GM12878 (cell line): ENCODE results near the gene SSNA1. TPM values are rescaled to one million over a fixed set of nuclear protein-coding genes. Genes with fewer than 3 reads are reported as not detected.
A peak's percentile ranks its signal among the peaks of the same experiment; 100 is the strongest.

Source experiments
- ATAC-seq: fragments of 200-7000 bp; cut with Tn5 transposase; 3 replicates; pipeline ENCODE4 v1.9.1; 2020; ENCODE audit warnings: mild to moderate bottlenecking, moderate library complexity
- BruUV-seq: library from RNA; stranded (reverse); fragments of 400-500 nt; replicated peaks from 2 replicates; lab custom pipeline; 2021; lab: Mats Ljungman, UMichigan
- CTCF ChIA-PET: fragments of 300-600 bp; sonication (Branson Sonifier 250); formaldehyde crosslinking; extraction: SDS; loops from one replicate; lab custom pipeline; 2021; ENCODE audit warnings: inconsistent platforms; lab: Yijun Ruan, JAX
- POLR2A ChIA-PET: fragments of 350-600 bp; formaldehyde crosslinking; extraction: SDS; loops from one replicate; lab custom pipeline; 2021; ENCODE audit warnings: inconsistent platforms; lab: Charles Lee
- RAD21 ChIA-PET: fragments of 300-600 bp; sonication (Branson Sonifier 250); formaldehyde crosslinking; loops from one replicate; lab custom pipeline; 2023; ENCODE audit warnings: antibody characterized with exemption; ENCODE audit not compliant: unreplicated experiment; lab: Charles Lee
- SMC1A ChIA-PET: fragments of 300-600 bp; sonication (Branson Sonifier 250); formaldehyde crosslinking; loops from one replicate; lab custom pipeline; 2023; ENCODE audit not compliant: unreplicated experiment, uncharacterized antibody; lab: Charles Lee
- DNase-seq: peaks from one replicate; pipeline ENCODE4 v3.0.0-alpha.2; 2011; ENCODE audit warnings: low read depth, low spot score
- FAIRE-seq: peaks from 3 replicates; lab custom pipeline; 2011; peaks lifted over from hg19 to GRCh38; lab: Jason Lieb, UNC
- H2AFZ ChIP-seq: 2 replicates; pipeline ENCODE4 v1.6.0; 2011; ENCODE audit warnings: low read depth, low read length, control low read depth; ENCODE audit not compliant: control insufficient read depth
- H3K27ac ChIP-seq: 2 replicates; pipeline ENCODE4 v1.5.1; 2011; ENCODE audit warnings: control low read depth; ENCODE audit not compliant: control insufficient read depth, insufficient read depth
- H3K27me3 ChIP-seq, 2 experiments: replicated peaks in 1 of 2; 2 replicates each; pipeline versions ENCODE4 v1.6.0 to v1.6.1; 2011; ENCODE audit warnings: low read length in 1 of 2; ENCODE audit not compliant: control insufficient read depth in 2 of 2, insufficient read depth in 2 of 2
- H3K36me3 ChIP-seq, 2 experiments: 2 replicates each; pipeline ENCODE4 v1.5.1; 2011; ENCODE audit warnings: low read length in 1 of 2; ENCODE audit not compliant: control insufficient read depth in 2 of 2, insufficient read depth in 2 of 2
- H3K4me1 ChIP-seq: 2 replicates; pipeline ENCODE4 v1.6.1; 2011; ENCODE audit warnings: mild to moderate bottlenecking, low read length, moderate library complexity, mixed read lengths; ENCODE audit not compliant: control insufficient read depth, insufficient read depth
- H3K4me2 ChIP-seq: 2 replicates; pipeline ENCODE4 v1.6.0; 2011; ENCODE audit warnings: control low read depth; ENCODE audit not compliant: control insufficient read depth, insufficient read depth
- H3K4me3 ChIP-seq: fragments of 200-600 bp; sonication (generic); 2 replicates; pipeline ENCODE4 v1.5.1; 2016
- H3K79me2 ChIP-seq: 2 replicates; pipeline ENCODE4 v1.6.0; 2011; ENCODE audit warnings: low read length; ENCODE audit not compliant: control insufficient read depth, insufficient read depth
- H3K9ac ChIP-seq: 2 replicates; pipeline ENCODE4 v1.8.0; 2011; ENCODE audit warnings: low read length, control low read depth, mixed read lengths; ENCODE audit not compliant: control insufficient read depth, insufficient read depth
- H3K9me3 ChIP-seq: replicated peaks from 3 replicates; pipeline ENCODE4 v1.5.1; 2011; ENCODE audit warnings: mild to moderate bottlenecking, low read length; ENCODE audit not compliant: control insufficient read depth, insufficient read depth
- H4K20me1 ChIP-seq: 2 replicates; pipeline ENCODE4 v1.6.0; 2011; ENCODE audit not compliant: control insufficient read depth, insufficient read depth
- BCL11A ChIP-seq: IDR thresholded peaks from 2 replicates; pipeline ENCODE4 v1.6.1; 2011; ENCODE audit warnings: low read depth, low read length
- KAT2A ChIP-seq: conservative IDR thresholded peaks from 2 replicates; pipeline ENCODE4 v1.6.1; 2011; ENCODE audit warnings: low read depth, low read length; ENCODE audit not compliant: control insufficient read depth
- MAX ChIP-seq: IDR thresholded peaks from 2 replicates; pipeline ENCODE4 v1.6.1; 2012; ENCODE audit warnings: low read depth, low read length, improper control_type of control experiment
- NR2F1 ChIP-seq: fragments of 450-650 bp; conservative IDR thresholded peaks from 2 replicates; pipeline ENCODE4 v1.6.1; 2017; ENCODE audit warnings: mild to moderate bottlenecking
- POLR2A ChIP-seq: IDR thresholded peaks from 2 replicates; pipeline ENCODE4 v1.6.1; 2011; ENCODE audit warnings: low read depth, mild to moderate bottlenecking, low read length
- POLR2AphosphoS2 ChIP-seq: IDR thresholded peaks from 2 replicates; pipeline ENCODE4 v1.6.1; 2011; ENCODE audit warnings: low read depth, mild to moderate bottlenecking, low read length, improper control_type of control experiment, moderate library complexity
- RFX5 ChIP-seq: IDR thresholded peaks from 2 replicates; pipeline ENCODE4 v1.6.1; 2011; ENCODE audit warnings: low read depth, low read length, improper control_type of control experiment
- RUNX3 ChIP-seq: IDR thresholded peaks from 2 replicates; pipeline ENCODE4 v1.6.1; 2012; ENCODE audit warnings: low read length, inconsistent platforms
- SIN3A ChIP-seq: IDR thresholded peaks from 2 replicates; pipeline ENCODE4 v1.6.1; 2012; ENCODE audit warnings: low read depth, low read length, improper control_type of control experiment
- ZNF24 ChIP-seq: fragments of 450-650 bp; IDR thresholded peaks from 2 replicates; pipeline ENCODE4 v1.6.1; 2017; ENCODE audit warnings: antibody characterized with exemption, mild to moderate bottlenecking
- ZNF622 ChIP-seq: fragments of 450-650 bp; IDR thresholded peaks from 2 replicates; pipeline ENCODE4 v1.6.1; 2017; ENCODE audit warnings: mild to moderate bottlenecking, inconsistent platforms
- ZZZ3 ChIP-seq: IDR thresholded peaks from 2 replicates; pipeline ENCODE4 v1.6.1; 2011; ENCODE audit warnings: low read depth; ENCODE audit not compliant: control insufficient read depth, insufficient read length
- WGBS: methylation state at CpG from one replicate; pipeline ENCODE4 v1.1.6; 2016; ENCODE audit warnings: low lambda C conversion rate; ENCODE audit not compliant: insufficient replicate concordance, insufficient coverage; ENCODE audit errors: missing lambda C conversion rate; 5-methylcytosine and 5-hydroxymethylcytosine counted together
- in situ Hi-C: fragments of 300-500 bp; cut with MboI; formaldehyde crosslinking; loops from 9 replicates; pipeline ENCODE4 v1.14.3; 2018; ENCODE audit warnings: mixed read lengths
- intact Hi-C: fragments of 100-400 bp; cut with micrococcal nuclease; formaldehyde crosslinking; loops from one replicate; pipeline ENCODE4 v1.14.2; 2022; ENCODE audit not compliant: unreplicated experiment
- polyA plus RNA-seq, 11 experiments: library from polyadenylated mRNA; depleted of rRNA in 4 of 11; unstranded in 6 of 11; stranded (reverse) in 5 of 11; fragments of >200 nt; fragmentation: Nextera tagmentation in 4 of 11; fragmentation: Illumina TruSeq in 1 of 11; extraction: Ambion mirVana in 4 of 11; extraction: Trizol in 1 of 11; gene quantifications; 1 replicate in 1 of 11; 2 replicates in 10 of 11; pipeline versions ENCODE4 v1.2.1 to v1.2.3, GENCODE V29; 2011 to 2016; ENCODE audit warnings: inconsistent platforms in 2 of 11, missing spikeins in 2 of 11, low read depth in 1 of 11
- total RNA-seq, 4 experiments: library from RNA; depleted of rRNA in 3 of 4; stranded (reverse); fragments of >200 nt in 3 of 4; fragmentation: Illumina TruSeq in 1 of 4; extraction: Trizol in 1 of 4; gene quantifications; 2 replicates each; pipeline versions ENCODE4 v1.2.1 to v1.2.3, GENCODE V29; 2013 to 2021
- TF ChIP-seq, protein P1 (sequence below): IDR thresholded peaks from 2 replicates; pipeline ENCODE4 v1.6.1; 2012; ENCODE audit warnings: low read depth, low read length, improper control_type of control experiment

Gene SSNA1
- total and polyA plus RNA-seq, 10 of the 15 experiments (the other 5 are each of a cell fraction or from before 2014, with no cell fraction given), result 0.63 to 139 (median 78.0) TPM

DNA sequence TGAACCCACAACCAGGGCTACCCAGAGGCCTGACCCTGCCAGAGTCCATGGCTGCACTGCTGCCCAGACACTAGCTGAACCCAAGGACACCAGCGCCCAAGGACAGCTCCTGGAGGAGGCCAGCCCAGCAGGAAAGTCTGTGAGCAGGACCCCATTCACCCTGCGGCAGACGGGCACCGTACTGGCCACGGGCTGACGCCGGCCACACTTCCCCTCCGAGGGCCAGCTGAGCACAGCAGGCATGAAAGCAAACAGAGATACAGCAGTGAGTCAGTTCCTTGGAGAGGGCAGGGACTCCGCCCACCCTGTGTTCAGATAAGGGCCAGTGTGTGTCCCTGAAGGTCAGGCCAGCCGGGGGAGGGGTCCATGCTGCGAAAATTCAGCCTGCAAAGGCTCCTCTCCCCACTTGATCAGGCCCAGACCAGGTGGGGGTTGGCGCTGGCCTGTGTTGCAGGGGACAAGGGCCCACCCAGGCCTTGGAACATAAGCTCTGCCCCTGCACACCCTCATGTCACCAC lies 30.3 kb downstream of the SSNA1 start:
- ChIA-PET POLR2A (interaction anchor here (0.6 to 1.4 kb wide), 4 partner anchors 18 to 191 kb away, joined by 4 to 8 read pairs (median 4); partner anchors contain the start of gene TPRN), SMC1A (no interaction called here), CTCF (no interaction called here), RAD21 (no interaction called here)
- no TSS peak for BruUV-seq
- Histone ChIP-seq H3K36me3 (peaks cover 0 to 2% of the 10 kb centered on the region in 2 experiments; a peak in 2 of 4 replicates), H3K4me3 (no peak overlapping the region), H3K4me2 (no peak overlapping the region), H3K27me3 (no peaks in the 10 kb centered on the region), H3K79me2 (no peaks in the 10 kb centered on the region), H3K4me1 (peaks cover 5% of the 10 kb centered on the region; the same call in 1 of the 2 replicates), H3K9ac (no peak overlapping the region), H3K9me3 (no peaks in the 10 kb centered on the region), H4K20me1 (no peaks in the 10 kb centered on the region), H2AFZ (no peak overlapping the region), H3K27ac (no peak overlapping the region)
- FAIRE-seq, result no peak
- intact Hi-C loops (no loop called here), in situ Hi-C loops (no loop called here)
- WGBS, result 84% methylated on average over 11 of the region's 12 CpGs
- TF ChIP-seq RFX5, result no peak
- TF ChIP-seq SIN3A, result no peak
- TF ChIP-seq MAX, result no peak
- TF ChIP-seq POLR2A, result peak; percentile 39; the same call in 1 of the 2 replicates
- no peak for TF ChIP-seq ZNF622
- TF ChIP-seq, protein P1, sequence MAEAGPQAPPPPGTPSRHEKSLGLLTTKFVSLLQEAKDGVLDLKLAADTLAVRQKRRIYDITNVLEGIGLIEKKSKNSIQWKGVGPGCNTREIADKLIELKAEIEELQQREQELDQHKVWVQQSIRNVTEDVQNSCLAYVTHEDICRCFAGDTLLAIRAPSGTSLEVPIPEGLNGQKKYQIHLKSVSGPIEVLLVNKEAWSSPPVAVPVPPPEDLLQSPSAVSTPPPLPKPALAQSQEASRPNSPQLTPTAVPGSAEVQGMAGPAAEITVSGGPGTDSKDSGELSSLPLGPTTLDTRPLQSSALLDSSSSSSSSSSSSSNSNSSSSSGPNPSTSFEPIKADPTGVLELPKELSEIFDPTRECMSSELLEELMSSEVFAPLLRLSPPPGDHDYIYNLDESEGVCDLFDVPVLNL, result no peak
- TF ChIP-seq KAT2A, result no peak
- no peak for TF ChIP-seq NR2F1
- no peak for TF ChIP-seq ZNF24
- TF ChIP-seq ZZZ3, result no peak
- TF ChIP-seq POLR2AphosphoS2, result 0 out of 2 replicates have a peak, but pooled peaks have one; percentile 24
- no peak for TF ChIP-seq BCL11A
- TF ChIP-seq RUNX3, result no peak
- ATAC-seq, result no peak
- DNase-seq, result no peak
